HepG2 (cell line): ENCODE data around the gene TXN2. TPM values are rescaled to one million over a fixed set of nuclear protein-coding genes. Genes with fewer than 3 reads are reported as not detected.

Source experiments
- ATRX ChIP-seq: sonication (generic); formaldehyde crosslinking; IDR thresholded peaks from 2 replicates; pipeline ENCODE4 v1.4.0; 2020; ENCODE audit warnings: missing genetic modification reagents, borderline replicate concordance
- BATF2 ChIP-seq: sonication (generic); formaldehyde crosslinking; IDR thresholded peaks from 2 replicates; pipeline ENCODE4 v1.8.0; 2022; ENCODE audit warnings: mild to moderate bottlenecking, missing genetic modification reagents, moderate library complexity
- CC2D1A ChIP-seq: sonication (generic); formaldehyde crosslinking; IDR thresholded peaks from 2 replicates; pipeline ENCODE4 v1.8.1; 2023; ENCODE audit warnings: mild to moderate bottlenecking, missing genetic modification reagents
- DZIP1 ChIP-seq: sonication (generic); formaldehyde crosslinking; IDR thresholded peaks from 2 replicates; pipeline ENCODE4 v1.5.0; 2020; ENCODE audit warnings: mild to moderate bottlenecking, missing genetic modification reagents
- HNRNPK ChIP-seq: fragments of 200-400 bp; formaldehyde crosslinking; IDR thresholded peaks from 2 replicates; pipeline ENCODE4 v1.6.1; 2018; ENCODE audit warnings: low read length, low read depth, moderate library complexity, mild to moderate bottlenecking; ENCODE audit not compliant: poor library complexity, severe bottlenecking
- HOMEZ ChIP-seq: IDR thresholded peaks from 2 replicates; pipeline ENCODE4 v1.6.1; 2016; ENCODE audit warnings: low read depth
- NFE2L1 ChIP-seq: sonication (generic); formaldehyde crosslinking; IDR thresholded peaks from 2 replicates; pipeline ENCODE4 v1.4.0; 2020; ENCODE audit warnings: missing genetic modification reagents, mild to moderate bottlenecking, borderline replicate concordance
- PHF5A ChIP-seq: IDR thresholded peaks from one replicate; pipeline ENCODE4 v1.6.1; 2018; ENCODE audit warnings: low read depth, missing genetic modification reagents; ENCODE audit not compliant: unreplicated experiment
- ZNF224 ChIP-seq: sonication (generic); formaldehyde crosslinking; IDR thresholded peaks from 2 replicates; pipeline ENCODE4 v1.5.0; 2020; ENCODE audit warnings: mild to moderate bottlenecking, missing genetic modification reagents
- ZNF646 ChIP-seq: sonication (generic); formaldehyde crosslinking; IDR thresholded peaks from 2 replicates; pipeline ENCODE4 v1.9.0; 2021; ENCODE audit warnings: mild to moderate bottlenecking, missing genetic modification reagents
- ZNF784 ChIP-seq: sonication (generic); formaldehyde crosslinking; IDR thresholded peaks from 2 replicates; pipeline ENCODE4 v1.5.1; 2020; ENCODE audit warnings: missing genetic modification reagents, mild to moderate bottlenecking, borderline replicate concordance
- ZNF83 ChIP-seq: sonication (generic); formaldehyde crosslinking; IDR thresholded peaks from 2 replicates; pipeline ENCODE4 v1.4.0; 2020; ENCODE audit warnings: missing genetic modification reagents, mild to moderate bottlenecking, borderline replicate concordance
- ZNF841 ChIP-seq: sonication (generic); formaldehyde crosslinking; IDR thresholded peaks from 2 replicates; pipeline ENCODE4 v1.8.1; 2023; ENCODE audit warnings: missing genetic modification reagents, borderline replicate concordance
- ZSCAN29 ChIP-seq: sonication (generic); formaldehyde crosslinking; conservative IDR thresholded peaks from 2 replicates; pipeline ENCODE4 v1.4.0; 2020; ENCODE audit warnings: mild to moderate bottlenecking, missing genetic modification reagents
- polyA plus RNA-seq, 8 experiments: library from polyadenylated mRNA; depleted of rRNA in 3 of 8; stranded (reverse) in 7 of 8; unstranded in 1 of 8; fragments of >200 nt; fragmentation: Illumina TruSeq in 4 of 8; extraction: Trizol in 4 of 8; gene quantifications; 2 replicates each; pipeline versions ENCODE4 v1.2.1 to v1.2.3, GENCODE V29; 2011 to 2016; ENCODE audit warnings: low read depth in 4 of 8, missing spikeins in 1 of 8, mixed read lengths in 1 of 8; ENCODE audit not compliant: insufficient read depth in 1 of 8
- total RNA-seq, 5 experiments: library from RNA; depleted of rRNA; stranded (reverse); fragments of >200 nt; fragmentation: Illumina TruSeq; extraction: Trizol; gene quantifications; 2 replicates each; pipeline ENCODE4 v1.2.3, GENCODE V29; 2016; ENCODE audit warnings: low read depth in 1 of 5

TXN2 gene
- total and polyA plus RNA-seq, 2 of the 13 experiments (the other 11 are each of a cell fraction or from before 2014, with no cell fraction given): 41.4 to 109 TPM

GRCh38 chr22:36506637-36507517 is 25.4 kb upstream of the TXN2 start, which contains the start of gene FOXRED2 (continued):
- TF ChIP-seq ZNF841 (peak; percentile 98), ZNF646 (CRISPR knock-in tag) (no peak), HNRNPK (peak; percentile 83), DZIP1 (peak; percentile 98; the same call in 1 of the 2 replicates), ATRX (CRISPR knock-in tag) (no peak), HOMEZ (CRISPR knock-in tag) (0 out of 2 replicates have a peak, but pooled peaks have one; percentile 6), ZNF83 (CRISPR knock-in tag) (peak; percentile 87), ZNF224 (peak; percentile 91; the same call in 1 of the 2 replicates), PHF5A (peak; percentile 58), ZNF784 (CRISPR knock-in tag) (peak; percentile 91), BATF2 (CRISPR knock-in tag) (peak; percentile 95; the same call in 1 of the 2 replicates), CC2D1A (CRISPR knock-in tag) (peak; percentile 47; the same call in 1 of the 2 replicates), NFE2L1 (peak; percentile 30; the same call in 1 of the 2 replicates), ZSCAN29 (CRISPR knock-in tag) (no peak; the same call in 1 of the 2 replicates)
